Dermis microvascular lymphatic vessel endothelial cell (primary cell): ENCODE results near the gene CLRN3. TPM values are rescaled to one million over a fixed set of nuclear protein-coding genes. Genes with fewer than 3 reads are reported as not detected.

Source experiments
- DNase-seq, 2 donors: peaks; one replicate each; pipeline versions ENCODE4 v3.0.0 to v3.0.0-alpha.2; 2010; ENCODE audit warnings: low read depth in 2 of 2
- total RNA-seq: library from RNA; depleted of rRNA; stranded (reverse); fragments of >200 nt; gene quantifications from 2 replicates; pipeline ENCODE4 v1.2.1, GENCODE V29; 2014

The CLRN3 gene
- total RNA-seq, 1 donor from 2014 or later: 0.13 TPM

DNA sequence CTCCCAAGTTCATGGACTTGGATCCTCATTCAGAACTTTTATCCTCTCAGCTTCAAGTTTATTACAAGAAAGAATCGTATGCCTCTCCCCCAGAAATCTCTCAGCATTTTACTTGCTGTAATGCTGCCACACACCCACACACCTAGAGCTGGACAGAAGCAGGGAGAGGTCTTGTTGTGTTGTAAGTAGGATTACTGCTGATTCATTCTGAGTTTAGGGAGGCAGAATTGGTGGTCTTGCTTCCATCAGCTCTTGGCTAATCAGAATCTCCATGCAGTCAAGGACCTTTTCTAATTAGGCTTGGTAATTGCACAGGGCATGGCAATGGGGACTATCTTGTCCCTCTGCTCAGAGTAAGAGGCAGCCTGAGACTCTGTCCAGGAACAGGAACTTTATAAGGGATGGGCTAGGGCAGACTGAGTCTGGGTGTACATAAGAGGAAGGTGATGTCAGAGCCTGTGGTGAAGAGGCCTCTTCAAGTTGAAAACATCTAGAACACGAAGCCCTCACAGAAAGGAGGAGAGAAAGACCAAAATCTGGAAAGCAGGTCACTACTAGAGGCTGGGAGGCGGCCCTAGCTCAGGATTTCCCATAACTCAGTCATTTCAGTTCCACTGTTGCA is 7.1 kb upstream of the CLRN3 start:
- no peak for DNase-seq

DNA sequence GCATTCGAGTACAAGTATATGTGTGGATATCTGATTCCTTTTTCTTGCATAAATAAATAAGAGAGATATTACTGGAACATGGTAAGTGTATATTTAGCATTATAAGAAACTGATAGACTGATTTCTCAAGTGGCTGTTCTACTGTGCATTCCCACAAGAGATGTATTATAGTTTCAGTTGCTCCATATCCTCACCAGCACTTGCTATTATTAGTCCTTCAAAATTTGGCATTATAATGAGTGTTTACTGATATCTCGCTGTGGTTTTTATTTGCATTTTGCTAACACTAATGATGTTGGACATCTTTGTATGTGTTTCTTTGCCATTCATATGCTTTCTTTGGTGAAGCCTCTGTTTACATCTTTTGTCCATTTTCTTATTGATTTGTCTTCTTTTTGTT is 4.4 kb upstream of the CLRN3 start:
- DNase-seq: no peak

DNA sequence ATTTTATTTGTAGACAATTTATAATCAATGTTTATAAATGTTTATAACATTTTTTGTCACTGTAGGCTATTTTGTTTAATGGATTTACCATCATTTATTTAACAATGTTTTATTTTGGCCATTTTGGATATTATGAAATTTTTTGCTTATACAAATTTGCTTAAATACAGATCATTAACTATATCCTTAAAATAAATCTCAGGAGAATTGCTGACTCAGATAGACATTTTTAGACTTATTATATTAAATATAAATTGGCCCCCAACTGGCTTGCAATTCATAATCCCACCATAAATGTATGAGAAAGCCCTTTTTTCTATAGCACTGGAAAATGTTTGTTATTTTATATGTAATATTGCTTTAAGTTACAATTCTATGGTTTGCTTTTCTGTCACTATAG is 3.8 kb upstream of the CLRN3 start:
- no peak for DNase-seq

DNA sequence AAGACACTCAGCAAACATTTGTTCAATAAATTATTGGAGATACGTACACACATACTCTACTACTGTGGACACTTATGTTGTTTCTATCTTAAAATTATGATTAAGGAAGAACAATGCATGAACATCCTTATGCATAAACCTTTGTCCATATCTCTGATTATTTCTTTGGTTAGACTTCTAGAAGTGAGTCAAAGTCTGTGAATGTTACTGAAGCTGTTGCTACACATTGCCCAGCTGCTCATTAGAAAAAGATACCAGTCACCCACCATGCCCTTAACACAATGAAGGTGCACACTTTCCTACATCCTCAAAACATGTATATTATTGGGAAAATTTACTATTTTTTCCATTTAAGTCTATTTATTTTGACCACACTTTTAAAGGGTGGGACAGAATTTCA is 1.4 kb upstream of the CLRN3 start:
- DNase-seq: no peak

DNA sequence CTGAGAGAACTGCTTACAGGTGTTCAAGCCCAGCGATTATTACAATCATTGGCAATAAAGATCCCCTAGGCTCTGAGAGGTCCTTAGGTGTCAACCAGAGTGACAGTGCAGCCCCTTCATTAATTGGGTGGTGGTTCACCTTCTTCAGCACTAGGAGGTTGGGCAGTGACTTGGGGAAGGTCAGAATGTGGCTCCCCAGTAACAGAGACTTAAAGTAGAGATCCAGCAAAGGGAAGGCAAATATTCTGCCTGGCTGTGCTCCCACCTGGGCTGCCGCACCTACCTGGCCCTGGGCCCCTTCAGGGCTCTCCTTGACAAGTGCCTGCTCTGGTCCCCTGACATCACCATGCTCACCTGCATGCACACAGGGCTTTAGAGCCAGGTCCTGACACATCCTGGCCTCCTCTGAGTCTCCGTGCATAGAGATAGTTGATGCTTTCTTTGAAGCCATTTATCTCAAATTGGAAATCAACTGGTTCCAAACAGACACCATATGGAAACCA is 1.9 kb downstream of the CLRN3 start:
- no peak for DNase-seq

DNA sequence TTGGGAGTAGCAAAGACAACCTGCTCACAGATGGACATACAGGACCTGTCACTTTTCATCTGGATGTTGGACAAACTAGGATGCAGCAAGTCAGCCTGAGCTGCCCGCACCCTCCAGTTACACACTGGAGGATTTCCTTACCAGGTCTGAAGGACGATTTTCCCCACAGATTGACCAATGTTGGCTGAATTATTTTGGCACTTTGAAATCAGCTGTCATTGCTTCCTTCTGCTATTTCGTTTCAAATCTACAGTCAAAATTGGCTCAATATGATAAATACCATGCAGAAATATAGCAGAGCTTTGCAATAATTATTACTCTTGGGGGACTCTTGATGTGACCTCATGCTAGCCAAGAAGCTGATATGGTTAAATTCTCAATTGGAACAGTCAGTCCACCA is 2.5 kb downstream of the CLRN3 start:
- no peak for DNase-seq

DNA sequence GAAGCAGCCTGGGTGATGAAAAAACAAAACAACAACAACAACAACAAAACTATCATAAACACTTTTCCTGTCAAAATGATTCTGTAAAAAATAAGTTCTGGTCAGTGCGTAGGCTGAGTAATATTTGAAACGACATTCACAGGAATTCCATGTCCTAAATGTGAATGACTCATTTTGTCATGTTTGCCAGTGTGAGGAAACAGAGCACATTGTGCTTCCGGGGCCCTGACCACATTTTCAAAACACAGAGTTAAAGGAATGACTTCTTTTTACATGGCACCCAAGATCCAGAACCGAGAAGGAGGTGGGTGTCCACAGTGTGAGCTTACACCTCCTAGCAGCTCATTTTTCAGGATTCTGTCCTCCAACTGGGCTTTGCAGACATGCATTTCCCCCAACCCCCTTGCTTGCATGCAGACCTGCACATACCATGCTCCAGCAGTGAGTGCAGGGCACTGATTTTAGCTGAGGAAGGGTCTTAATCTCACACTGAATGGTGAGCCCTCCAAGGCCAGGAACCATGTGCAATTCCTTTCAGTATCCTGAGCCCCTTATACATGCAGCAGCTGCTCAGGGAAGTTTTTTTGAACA is 3.0 kb downstream of the CLRN3 start:
- peak in 1 of 2 donors; percentile 56 for DNase-seq

DNA sequence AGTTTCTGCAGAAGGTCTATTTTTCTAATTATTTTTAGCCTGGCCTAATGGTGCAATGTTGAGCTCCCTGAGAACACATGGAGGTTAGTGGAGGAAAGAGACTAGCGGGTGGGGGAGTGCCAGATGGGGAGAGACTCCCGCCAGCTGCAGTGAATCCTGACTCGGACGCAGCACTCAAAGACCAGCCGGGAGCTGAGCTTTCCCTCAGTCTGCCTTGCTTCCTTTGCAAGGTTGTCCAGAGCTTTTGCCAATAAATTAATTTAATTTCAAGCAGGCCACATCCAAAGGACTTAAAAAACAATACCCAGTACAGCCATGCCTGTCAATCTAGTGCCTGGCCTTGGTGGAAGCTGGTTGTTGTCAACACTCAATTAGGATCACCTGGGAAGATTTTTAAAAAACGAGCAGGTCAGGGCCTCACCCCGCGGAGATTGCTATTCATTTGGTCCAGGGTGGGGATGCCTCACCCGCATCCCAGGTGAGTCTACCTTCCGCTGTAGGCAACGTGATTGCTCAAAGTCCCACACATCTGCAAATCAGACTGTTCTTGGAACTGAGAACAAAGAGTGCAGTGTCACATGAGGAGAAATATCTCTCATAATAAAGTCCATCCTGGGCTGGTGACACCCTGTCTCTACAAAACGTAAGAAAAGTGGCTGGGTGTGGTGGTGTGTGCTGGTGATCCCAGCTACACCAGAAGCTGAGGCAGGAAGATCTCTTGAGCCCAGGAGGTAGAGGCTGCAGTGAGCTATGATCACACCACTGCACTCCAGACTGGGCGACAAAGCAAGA is 4.0 kb downstream of the CLRN3 start:
- DNase-seq: no peak

DNA sequence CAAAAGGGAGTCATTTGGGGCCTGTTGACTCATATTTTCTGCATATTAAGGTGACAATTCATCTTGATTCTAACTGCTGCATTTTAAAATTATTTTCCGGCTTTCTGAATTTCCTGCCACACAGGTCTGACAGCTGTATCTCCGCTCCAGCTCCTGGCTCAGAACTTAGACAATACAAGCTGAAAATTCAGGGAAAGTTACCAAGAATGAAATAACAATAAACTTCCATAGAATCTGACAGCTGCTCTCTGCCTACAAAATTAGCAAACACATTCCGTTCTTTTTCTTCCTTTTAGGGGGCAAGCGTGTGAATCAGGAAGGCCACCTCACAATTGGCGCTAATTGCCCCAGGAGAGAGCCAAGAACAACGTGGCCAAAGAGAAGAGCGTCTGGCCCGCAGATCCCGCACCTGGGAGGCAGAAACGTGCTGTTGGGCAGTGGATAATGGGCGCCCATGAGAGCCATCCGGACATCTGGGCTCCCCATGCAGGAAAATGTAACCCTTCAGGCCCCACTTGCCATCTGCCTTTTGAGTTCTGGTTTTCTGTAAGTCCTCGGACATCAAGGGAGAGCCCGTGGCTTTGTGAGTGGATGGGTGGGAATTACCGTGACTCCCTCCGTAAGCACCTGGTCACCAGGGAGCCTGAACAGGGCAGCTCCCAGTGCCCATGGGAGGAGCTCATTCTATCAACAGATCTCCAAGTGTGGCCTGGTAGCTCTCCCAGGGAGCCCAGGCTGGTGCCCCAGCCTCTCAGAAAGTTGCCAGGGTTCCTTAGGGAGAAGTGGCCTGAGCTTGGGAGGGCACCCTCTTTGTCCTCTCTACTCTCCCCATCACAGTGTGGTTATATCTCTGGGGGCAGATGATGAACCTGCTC is 5.0 kb downstream of the CLRN3 start:
- DNase-seq: peak; percentile 78 to 88

DNA sequence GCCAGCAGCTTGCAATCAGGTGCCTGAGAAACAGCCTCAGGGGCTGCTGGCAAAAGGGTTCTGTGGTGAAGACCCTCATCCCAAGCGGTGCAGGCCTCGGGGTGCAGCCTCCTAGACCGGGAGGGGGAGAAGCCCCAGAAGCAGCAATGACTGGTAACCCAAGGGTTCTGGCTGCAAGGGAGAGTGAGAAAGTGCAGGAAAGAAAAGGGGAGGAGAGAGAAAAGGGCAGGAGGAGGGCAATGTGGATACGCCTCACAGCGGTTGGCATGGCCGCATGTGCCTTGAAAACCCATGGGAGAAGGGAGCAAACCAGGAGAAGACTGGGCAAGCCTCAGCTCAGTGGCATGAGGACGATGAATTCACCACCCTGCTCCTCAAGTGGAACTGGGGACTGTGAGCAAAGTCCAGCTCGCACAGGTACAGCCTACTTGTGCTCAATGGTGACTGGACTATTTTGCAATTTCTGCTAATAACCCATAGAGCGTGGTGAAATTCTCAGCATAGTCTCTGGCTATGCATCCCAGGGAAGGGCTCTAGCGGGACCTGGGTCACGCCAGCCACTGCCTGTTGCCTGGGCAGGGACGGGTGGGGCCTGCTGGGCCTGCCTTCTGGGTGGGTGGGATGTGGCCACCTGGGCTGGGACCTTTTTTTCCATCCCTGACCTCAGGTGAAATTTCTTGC is 6.2 kb downstream of the CLRN3 start:
- no peak for DNase-seq

DNA sequence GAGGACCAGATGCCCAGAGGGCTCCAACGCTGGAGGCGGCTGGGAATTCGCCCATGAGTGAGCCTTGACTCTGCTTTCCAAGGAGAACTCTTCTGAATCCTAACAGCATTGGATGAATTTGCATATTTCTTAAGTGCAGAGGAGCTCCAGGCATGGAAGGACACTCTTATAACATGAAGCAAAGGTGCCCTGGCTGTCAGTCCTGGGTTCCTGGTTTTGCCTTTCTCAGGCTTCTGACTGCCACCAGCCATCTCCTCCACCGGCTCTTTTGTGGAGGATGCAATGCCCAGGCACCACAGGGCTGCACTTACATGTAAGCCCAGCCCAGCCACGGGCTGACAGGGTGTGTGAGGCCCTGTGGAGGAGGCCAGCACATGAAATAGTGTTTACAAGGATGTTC is 8.2 kb downstream of the CLRN3 start:
- DNase-seq: no peak

DNA sequence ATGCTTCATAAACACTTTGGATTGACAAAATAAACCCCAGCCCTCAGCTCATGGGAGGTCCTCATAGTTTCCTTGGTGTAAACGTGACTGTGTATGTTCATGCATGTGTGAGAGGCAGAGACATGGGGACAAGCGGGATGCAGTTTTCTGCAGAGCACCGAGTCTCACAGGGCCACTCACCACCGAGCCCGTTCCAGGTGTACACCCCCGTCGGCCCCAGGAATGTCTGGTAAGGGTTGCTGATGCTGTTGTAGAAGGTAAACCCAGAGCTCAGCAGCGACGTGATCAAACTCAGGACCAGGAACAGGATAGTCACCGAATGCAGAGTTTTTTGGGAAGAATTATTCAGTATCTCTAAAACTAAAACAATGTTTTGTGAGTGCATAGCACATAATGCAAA is 9.2 kb downstream of the CLRN3 start:
- DNase-seq: no peak

DNA sequence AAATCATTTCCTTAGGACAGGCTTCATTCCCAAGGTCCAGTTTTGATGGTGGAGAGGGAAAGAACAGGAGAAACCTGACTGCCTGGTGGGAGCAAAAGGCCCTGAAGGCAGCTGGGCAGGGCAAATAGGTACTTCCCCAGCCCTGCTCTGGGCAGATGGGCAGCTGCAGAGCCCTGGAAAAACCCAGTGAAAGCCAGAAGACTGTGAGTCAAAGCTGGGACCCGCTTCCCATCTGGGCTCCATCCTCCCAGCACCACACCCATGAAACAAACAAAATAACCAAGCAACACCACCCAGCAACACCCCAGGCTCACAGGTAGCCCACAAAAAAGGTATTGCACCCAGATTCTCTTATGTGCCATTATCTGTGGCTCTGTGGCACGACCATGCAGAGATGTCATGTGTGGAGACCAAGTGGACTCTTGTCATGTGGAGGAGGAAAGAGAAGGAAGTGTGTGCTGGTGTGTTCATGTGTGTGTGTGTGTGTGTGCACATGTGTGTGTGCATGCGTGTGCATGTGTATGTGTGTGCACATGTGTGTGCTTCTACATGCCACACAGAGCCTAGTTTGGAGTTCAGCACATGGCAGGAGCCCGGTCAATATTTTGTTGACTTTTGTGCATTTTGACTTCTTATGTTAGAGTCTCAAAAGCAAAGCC is 9.8 kb downstream of the CLRN3 start:
- DNase-seq: peak in 1 of 2 donors; percentile 27

DNA sequence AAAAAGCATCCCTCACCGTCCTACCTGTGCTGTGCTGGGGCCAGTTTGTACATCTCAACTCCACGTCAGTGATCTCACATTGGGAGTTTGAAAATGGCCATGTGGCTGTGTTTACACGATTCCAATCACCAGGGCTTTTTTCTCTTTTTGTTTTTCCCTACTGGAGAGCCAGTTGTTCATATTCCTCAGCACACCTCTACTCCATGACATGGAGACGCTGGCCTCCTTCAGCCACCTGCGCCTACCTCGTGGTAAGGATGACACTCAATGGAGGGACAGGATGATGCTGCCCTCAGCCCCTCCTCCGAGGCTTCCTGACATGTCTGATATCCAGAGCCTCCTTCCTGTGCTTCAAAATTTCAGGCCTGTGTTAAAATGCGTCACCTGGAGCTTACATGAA is 10.3 kb downstream of the CLRN3 start:
- no peak for DNase-seq

DNA sequence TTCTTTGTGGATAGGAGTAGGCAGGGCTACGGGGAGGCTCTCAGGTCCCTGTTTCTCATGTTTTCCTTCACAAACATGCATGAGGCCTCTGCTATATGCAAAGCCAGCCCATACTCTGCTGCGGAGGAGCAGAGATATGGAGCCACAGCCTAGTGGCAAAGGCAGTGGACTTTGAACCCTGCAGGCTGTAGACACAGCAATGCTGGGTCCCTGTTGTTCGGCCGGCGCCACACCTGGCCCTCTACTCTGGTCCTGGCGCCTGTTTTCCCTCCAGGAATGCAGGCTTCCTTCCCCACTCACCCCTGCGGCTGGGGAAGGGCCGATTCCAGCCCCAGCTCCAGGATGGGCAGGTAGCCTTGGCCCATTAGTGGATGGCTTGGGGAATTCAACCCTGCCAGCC is 11.5 kb downstream of the CLRN3 start:
- no peak for DNase-seq

DNA sequence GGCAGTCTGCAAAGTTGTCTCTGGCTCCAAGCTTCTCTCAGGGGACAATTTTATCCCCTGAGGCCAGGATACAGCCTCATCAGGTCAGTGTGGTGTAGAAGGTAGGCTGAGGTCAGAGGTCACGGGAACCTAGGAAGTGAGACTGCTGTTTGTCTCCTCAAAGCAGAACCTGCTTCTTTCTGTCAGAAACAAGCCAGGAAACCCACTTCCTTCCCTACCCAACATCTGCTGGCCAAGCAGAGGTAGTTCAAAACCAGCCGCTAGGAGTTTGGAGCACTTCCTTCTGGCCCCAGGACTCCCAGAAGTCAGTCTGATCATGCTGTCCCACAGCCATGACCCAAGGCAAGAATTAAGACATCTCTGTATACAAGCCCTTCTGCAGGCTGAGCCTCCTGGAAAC is 12.2 kb downstream of the CLRN3 start:
- peak in 1 of 2 donors; percentile 24 for DNase-seq

DNA sequence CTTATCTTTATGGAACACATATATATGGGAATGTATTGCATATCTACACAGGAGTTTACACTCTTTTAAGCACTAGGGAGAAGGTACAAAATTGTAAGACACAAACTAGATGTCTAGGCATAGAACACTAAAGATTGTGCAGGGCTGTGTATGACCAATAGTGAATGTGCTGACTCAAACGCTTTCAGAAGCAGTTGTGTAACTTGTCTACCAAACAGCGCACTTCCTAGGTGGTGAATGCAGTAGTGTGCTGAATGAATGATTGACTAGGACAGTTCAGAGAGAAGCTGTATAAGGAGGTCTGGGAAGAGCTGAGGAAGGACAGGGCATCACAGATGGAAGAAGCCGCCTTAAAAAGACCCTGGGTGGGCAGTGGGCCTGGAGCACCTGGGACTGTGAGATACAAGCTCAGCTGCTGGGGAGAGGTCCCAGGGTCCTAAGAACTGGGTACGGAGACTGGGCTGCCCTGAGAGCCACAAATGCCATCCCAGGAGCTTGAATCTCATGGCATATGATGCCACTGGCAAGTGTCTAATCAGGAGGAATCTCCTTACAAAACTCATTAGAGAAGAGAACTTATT is 14.2 kb downstream of the CLRN3 start:
- DNase-seq: no peak

DNA sequence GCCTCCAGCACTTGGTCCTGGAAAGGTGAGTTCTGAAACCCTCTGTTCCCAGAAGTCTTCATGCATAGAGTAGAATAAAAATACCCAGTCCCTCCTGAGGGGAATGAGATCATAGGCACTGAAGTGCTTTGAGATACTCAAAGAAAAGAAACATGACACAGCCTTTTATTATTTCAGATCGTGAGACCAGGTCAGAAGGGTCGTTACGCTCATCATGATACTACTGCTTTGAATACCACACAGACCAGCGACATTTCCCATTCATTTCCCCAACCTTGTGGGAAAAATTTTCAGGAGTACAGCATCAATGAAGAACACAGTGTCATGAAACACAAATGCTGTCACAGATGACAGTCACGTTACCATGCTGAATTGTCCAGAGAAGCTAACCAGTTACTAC is 15.0 kb downstream of the CLRN3 start:
- DNase-seq: peak in 1 of 2 donors; percentile 41

DNA sequence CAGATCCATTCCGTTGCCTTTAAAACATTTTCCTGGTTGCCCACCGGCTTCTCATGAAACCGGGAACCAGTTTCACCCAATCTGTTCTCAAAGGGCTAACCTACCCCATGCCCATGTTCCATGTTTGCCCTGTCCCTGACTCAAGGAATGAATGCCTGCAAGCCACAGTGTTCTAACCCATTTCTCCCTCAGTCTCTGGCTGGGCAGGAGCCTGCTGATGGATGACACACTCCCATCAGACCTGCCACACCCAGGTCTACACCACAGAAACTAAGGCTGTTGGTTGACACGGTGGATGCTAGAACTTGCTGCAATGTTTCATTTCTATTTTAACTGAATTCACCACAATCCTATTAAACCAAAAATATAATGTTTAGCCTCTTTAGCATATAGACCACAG is 15.6 kb downstream of the CLRN3 start:
- DNase-seq: no peak

DNA sequence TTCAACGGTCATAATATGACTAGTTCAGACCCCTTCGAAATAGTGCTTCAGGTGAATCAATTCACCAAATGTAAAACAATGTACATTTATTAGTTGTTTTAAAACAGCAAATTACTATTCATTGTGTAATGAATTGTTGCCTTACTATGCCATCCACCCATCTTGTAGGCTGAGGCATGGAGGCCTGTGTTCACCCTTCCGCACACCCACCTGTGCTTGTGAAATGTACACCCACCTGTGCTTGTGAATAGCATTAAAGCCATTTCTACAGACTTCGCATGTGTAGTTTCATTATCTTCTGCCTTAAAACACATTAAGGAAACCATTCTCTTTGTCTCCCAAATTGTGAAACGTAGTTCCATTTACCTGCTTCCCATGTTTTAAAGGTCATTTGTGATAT is 16.8 kb downstream of the CLRN3 start:
- no peak for DNase-seq

DNA sequence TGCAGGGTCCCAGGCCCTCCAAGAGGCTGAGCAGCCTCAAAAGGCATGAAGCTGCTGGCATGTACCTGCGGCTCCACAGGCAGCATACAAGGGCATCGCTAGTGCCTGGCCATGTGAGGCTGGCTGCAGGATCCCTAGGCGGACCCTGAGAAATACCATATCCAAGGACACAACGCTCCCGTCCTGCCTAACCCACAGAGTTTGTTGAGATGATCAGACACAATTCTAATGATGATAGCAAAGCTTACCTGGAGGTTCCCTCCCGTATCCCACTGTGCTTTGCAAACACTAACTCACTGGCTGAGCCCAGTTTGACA is 17.3 kb downstream of the CLRN3 start:
- DNase-seq: no peak
